MCF 10A (cell line): ENCODE results near the gene TMPRSS11A. TPM values are rescaled to one million over a fixed set of nuclear protein-coding genes. Genes with fewer than 3 reads are reported as not detected.

Experiments used
- BruUV-seq: library from RNA; stranded (reverse); fragments of 400-500 nt; replicated peaks from 2 replicates; lab custom pipeline; 2021; lab: Mats Ljungman, UMichigan
- CTCF ChIA-PET: fragments of 300-600 bp; sonication (Branson Sonifier 250); formaldehyde crosslinking; extraction: SDS; loops from one replicate; lab custom pipeline; 2021; ENCODE audit warnings: antibody characterized with exemption, inconsistent platforms; lab: Yijun Ruan, JAX
- POLR2A ChIA-PET: fragments of 300-600, 350-650 bp; sonication (Branson Sonifier 250); formaldehyde crosslinking; extraction: SDS; loops from one replicate; lab custom pipeline; 2020; ENCODE audit warnings: antibody characterized with exemption, inconsistent platforms; lab: Yijun Ruan, JAX
- DNase-seq: peaks from one replicate; pipeline ENCODE4 v3.0.0-alpha.2; 2018; ENCODE audit not compliant: unreplicated experiment
- H3K27ac Mint-ChIP-seq: one replicate; pipeline ENCODE4 v1.8.0; 2022; ENCODE audit warnings: mild to moderate bottlenecking, low read depth, mixed read lengths; ENCODE audit not compliant: unreplicated experiment
- H3K27me3 Mint-ChIP-seq: one replicate; pipeline ENCODE4 v1.8.0; 2022; ENCODE audit warnings: mixed read lengths; ENCODE audit not compliant: insufficient read depth, unreplicated experiment
- H3K36me3 Mint-ChIP-seq: one replicate; pipeline ENCODE4 v1.8.0; 2022; ENCODE audit warnings: mild to moderate bottlenecking, moderate library complexity, mixed read lengths; ENCODE audit not compliant: insufficient read depth, unreplicated experiment
- H3K4me1 Mint-ChIP-seq: one replicate; pipeline ENCODE4 v1.8.0; 2022; ENCODE audit warnings: mixed read lengths; ENCODE audit not compliant: insufficient read depth, unreplicated experiment
- H3K4me3 Mint-ChIP-seq: one replicate; pipeline ENCODE4 v1.8.0; 2022; ENCODE audit warnings: mild to moderate bottlenecking, moderate library complexity, mixed read lengths; ENCODE audit not compliant: unreplicated experiment
- H3K9me3 Mint-ChIP-seq: one replicate; pipeline ENCODE4 v1.8.0; 2022; ENCODE audit warnings: mixed read lengths; ENCODE audit not compliant: unreplicated experiment
- CTCF ChIP-seq: fragments of 200-600 bp; IDR thresholded peaks from one replicate; pipeline ENCODE4 v1.8.0; 2022; ENCODE audit warnings: antibody characterized with exemption, mild to moderate bottlenecking; ENCODE audit not compliant: unreplicated experiment
- intact Hi-C: fragments of 100-400 bp; cut with micrococcal nuclease; formaldehyde crosslinking; loops from 2 replicates; pipeline ENCODE4 v1.14.1; 2022
- total RNA-seq: library from RNA; stranded (reverse); gene quantifications from 2 replicates; pipeline ENCODE4 v1.2.3, GENCODE V29; 2022

TMPRSS11A gene
- total RNA-seq, 1 experiment from 2014 or later, result not detected

GRCh38 chr4:67935888-67936287 is 27.4 kb downstream of the TMPRSS11A start:
- Mint-ChIP-seq H3K4me3 (no peak overlapping the region), H3K27ac (no peak overlapping the region), H3K4me1 (no peaks in the 10 kb centered on the region), H3K36me3 (no peaks in the 10 kb centered on the region), H3K27me3 (no peaks in the 10 kb centered on the region), H3K9me3 (no peaks in the 10 kb centered on the region)
- intact Hi-C loops, result no loop called here
- CTCF ChIA-PET, result interaction anchor here (0.7 kb wide), 1 partner anchor 240 kb away, joined by 3 read pairs; no protein-coding TSS in a partner anchor
- POLR2A ChIA-PET, result no interaction called here
- TF ChIP-seq CTCF, result no peak
- no TSS peak for BruUV-seq
- no peak for DNase-seq

GRCh38 chr4:67934628-67935027 is 28.7 kb downstream of the TMPRSS11A start:
- no peak for DNase-seq
- intact Hi-C loops, result no loop called here
- no peak for TF ChIP-seq CTCF
- Mint-ChIP-seq H3K4me3 (no peak overlapping the region), H3K9me3 (no peaks in the 10 kb centered on the region), H3K27ac (no peak overlapping the region), H3K27me3 (no peaks in the 10 kb centered on the region), H3K4me1 (peaks cover 6% of the 10 kb centered on the region), H3K36me3 (no peaks in the 10 kb centered on the region)
- POLR2A ChIA-PET, result interaction anchor here (0.6 kb wide), 1 partner anchor 28 kb away, joined by 3 read pairs; no protein-coding TSS in a partner anchor
- CTCF ChIA-PET, result no interaction called here
- BruUV-seq, result no TSS peak

GRCh38 chr4:67933755-67934154 is 29.5 kb downstream of the TMPRSS11A start:
- intact Hi-C loops, result no loop called here

GRCh38 chr4:67933038-67933437 is 30.3 kb downstream of the TMPRSS11A start:
- TF ChIP-seq CTCF, result no peak
- no peak overlapping the region for H3K27ac Mint-ChIP-seq
- H3K4me3 Mint-ChIP-seq, result no peak overlapping the region
- ChIA-PET CTCF (interaction anchor here (0.6 to 0.8 kb wide), 3 partner anchors 15 to 382 kb away, joined by 3 read pairs; no protein-coding TSS in a partner anchor), POLR2A (no interaction called here)
- DNase-seq, result no peak
- peaks cover 19% of the 10 kb centered on the region for H3K4me1 Mint-ChIP-seq
- H3K27me3 Mint-ChIP-seq, result no peaks in the 10 kb centered on the region
- BruUV-seq, result no TSS peak
- H3K9me3 Mint-ChIP-seq, result no peaks in the 10 kb centered on the region
- no peaks in the 10 kb centered on the region for H3K36me3 Mint-ChIP-seq
- intact Hi-C loops, result no loop called here

More at GRCh38 chr4:67933755-67934154, 29.5 kb downstream of the TMPRSS11A start:
- Mint-ChIP-seq H3K27ac (no peak overlapping the region), H3K36me3 (no peaks in the 10 kb centered on the region), H3K27me3 (no peaks in the 10 kb centered on the region), H3K4me3 (no peak overlapping the region), H3K9me3 (no peaks in the 10 kb centered on the region), H3K4me1 (peaks cover 14% of the 10 kb centered on the region)
- ChIA-PET CTCF (interaction anchor here (0.8 kb wide), 1 partner anchor 25 kb away, joined by 3 read pairs; no protein-coding TSS in a partner anchor), POLR2A (no interaction called here)
- TF ChIP-seq CTCF, result no peak
- no TSS peak for BruUV-seq
- DNase-seq, result peak; percentile 30
